Activated CD4-positive, alpha-beta T cell treated with anti-CD3 and anti-CD28 coated beads for 4 hours (primary cell): Measurements from ENCODE around the gene FBH1.
"Not testable (repeated sequence)": the region's sequence is repeated elsewhere in the genome, so short reads cannot be mapped to it uniquely, and the experiment has no call there.

Experiments used
- DNase-seq, 2 donors: peaks; one replicate each; pipeline ENCODE4 v3.0.0-alpha.2; 2020

Gene FBH1

DNA sequence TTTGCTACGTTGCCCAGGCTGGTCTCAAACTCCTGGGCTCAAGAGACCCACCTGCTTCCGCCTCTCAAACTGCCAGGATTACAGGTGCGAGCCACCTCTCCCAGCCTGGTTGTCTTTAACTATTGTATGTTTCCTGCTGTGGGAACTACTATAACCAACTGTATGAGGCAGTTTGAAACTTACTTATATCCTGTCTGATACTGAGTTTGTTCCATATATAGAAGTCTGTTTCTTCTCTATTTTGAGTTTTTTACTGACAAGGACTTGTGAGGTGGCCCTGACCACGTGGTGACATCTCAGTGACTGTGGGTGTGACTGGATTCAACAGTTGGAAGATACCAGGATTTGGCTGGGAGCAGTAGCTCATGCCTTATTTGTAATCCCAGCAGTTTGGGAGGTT, 14.2 kb downstream of the FBH1 start:
- no peak for DNase-seq

DNA sequence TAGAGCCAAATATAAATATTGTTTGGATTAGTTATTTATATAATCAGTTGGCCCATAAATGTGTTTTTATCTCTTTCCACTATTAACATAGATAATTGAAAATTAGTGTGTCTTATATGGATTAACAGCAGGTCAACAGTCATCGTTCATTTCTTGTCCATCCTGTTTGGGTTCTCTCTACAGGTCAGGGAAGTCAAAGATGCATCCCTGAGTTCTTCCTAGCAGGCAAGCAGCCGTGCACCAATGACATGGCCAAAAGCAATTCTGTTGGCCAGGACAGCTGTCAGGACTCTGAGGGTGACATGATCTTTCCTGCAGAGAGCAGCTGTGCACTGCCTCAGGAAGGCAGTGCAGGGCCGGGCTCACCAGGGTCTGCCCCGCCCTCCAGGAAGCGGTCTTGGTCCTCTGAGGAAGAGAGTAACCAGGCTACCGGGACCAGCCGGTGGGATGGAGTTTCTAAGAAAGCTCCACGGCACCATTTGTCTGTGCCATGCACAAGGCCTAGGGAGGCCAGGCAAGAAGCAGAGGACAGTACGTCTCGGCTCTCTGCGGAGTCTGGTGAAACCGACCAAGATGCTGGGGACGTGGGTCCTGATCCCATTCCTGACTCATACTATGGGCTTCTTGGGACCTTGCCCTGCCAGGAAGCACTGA, 15.9 kb downstream of the FBH1 start:
- no peak for DNase-seq

DNA sequence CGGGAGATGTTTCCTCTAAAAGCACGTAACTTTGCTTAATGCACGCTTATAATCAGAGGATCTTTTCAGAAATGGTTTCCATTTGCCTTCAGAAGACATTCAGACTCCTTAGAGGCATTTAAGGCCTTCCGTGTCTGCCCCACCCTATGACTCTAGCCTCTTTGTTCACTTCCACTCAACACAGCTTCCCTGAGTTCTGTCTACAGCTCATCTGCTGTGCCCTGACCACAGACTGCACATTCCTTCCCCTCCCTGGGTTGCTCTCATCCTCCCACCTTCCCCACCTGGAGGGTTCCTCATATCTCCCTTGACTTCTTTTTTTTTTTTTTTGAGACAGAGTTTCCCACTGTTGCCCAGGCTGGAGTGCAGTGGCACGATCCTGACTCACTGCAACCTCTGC, 16.6 kb downstream of the FBH1 start:
- DNase-seq: no peak

DNA sequence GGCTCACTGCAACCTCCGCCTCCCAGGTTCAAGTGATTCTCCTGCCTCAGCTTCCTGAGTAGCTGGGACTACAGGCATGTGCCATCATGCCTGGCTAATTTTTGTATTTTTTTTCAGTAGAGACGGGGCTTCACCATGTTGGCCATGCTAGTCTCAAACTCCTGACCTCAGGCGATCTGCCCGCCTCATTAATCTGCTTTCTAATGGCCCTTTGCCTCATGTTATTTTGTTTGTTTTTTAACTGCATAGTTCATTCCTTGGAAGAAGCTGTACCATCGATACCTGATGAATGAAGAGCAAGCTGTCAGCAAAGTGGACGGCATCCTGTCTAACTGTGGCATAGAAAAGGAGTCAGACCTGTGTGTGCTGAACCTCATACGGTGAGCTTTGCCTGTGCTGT, 18.6 kb downstream of the FBH1 start:
- not testable (repeated sequence) for DNase-seq

DNA sequence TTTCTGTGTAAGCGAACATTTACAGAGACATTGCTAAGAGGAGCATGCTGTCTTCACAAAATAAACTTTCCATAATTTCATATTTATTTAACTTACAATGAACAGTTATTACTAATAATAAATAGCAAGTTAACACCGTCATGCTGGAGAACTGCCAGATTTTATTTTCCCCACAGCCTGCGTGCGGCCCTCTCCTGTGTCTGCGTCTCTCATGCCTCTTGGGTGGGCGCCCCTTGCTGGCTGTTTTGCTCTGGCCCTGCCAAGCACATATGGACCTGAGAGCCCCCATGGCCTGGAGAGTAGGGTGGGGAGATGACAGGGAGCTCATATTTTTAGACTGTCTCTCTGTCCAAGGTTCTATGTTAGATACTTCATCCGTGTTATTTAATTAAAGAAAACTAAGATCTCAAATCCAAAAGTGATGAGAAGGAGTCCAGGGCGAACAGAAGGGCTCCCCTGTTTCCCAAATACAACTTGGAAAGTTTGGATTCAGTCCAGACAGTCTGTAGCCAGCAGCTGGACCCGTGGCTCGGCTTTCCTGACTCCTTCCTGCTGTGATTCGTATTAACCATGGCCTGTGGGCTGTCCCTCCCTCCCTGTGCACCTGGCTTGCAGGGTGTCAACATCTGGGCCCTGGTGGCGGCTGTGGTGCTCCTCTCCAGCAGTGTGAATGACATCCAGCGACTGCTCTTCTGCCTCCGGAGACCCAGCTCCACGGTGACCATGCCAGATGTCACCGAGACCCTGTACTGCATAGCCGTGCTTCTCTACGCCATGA, 20.5 kb downstream of the FBH1 start:
- DNase-seq: no peak

DNA sequence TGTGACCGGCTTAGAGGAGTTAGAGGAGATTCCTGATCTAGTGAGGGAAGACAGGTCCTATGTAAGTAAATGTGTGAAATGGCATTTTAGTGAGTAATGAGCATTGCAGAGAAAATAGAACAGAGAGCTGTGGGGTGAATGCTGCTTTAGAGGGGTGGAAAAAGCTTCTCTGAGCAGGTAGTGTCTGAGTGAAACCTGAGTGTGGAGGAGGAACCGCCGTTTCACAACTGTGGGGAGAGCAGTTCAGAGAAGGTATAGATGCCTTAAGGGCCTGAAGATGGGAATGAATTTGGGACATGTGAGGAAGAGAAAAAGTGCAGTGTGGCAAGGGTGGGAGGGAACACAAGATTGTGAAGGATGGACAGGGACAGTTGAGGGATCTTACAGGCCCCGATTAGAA, 21.6 kb downstream of the FBH1 start:
- no peak for DNase-seq

DNA sequence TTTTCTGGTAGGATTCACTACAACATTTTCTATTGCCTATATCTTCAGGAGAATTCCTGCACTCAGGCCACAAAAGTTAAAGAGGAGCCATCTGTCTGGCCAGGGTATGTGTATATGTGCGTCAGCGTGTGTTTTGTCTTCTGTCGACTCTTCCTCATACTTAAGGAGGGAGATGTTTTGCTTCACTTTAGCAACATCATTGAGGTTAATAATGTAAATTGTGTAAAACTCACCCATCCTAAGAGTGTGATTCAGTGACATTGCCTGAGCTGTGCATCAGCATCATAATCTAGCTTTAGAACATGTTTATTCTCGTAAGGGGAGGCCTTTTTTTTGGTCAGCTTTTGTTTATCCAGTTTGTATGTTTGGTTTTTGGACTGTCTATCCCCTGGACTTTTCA, 23.7 kb downstream of the FBH1 start:
- no peak for DNase-seq

DNA sequence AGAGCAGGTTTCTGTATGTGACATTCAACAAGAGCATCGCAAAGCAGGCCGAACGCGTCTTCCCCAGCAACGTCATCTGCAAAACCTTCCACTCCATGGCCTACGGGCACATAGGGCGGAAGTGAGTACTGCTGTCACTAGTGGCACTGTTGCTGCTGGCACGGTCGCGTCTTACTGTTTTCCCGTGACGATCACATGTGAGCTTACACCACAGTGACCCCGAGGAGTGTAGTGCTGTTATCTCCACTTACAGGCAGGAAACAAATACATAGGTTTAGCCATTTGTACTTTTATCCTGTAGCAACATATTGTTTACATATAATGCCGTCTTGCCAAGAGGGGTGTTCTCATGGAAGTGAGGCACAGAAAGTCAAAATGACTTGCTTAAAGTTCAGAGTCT, 25.4 kb downstream of the FBH1 start:
- no peak for DNase-seq

DNA sequence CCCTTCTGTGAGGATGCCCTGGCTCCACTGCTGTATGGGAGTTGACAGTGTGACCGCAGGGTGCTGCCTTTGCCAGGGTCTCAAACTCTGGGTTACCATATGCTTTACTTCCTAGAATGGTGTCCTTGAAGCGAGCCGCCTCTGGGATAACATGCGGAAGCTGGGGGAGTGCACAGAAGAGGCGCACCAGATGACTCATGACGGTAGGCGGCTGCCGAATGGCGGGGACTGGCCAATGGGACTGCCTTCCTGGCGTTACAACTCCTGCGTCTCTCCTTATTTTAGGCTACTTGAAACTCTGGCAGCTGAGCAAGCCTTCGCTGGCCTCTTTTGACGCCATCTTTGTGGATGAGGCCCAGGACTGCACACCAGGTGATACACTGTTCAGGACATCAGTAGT, 27.3 kb downstream of the FBH1 start:
- DNase-seq: no peak

DNA sequence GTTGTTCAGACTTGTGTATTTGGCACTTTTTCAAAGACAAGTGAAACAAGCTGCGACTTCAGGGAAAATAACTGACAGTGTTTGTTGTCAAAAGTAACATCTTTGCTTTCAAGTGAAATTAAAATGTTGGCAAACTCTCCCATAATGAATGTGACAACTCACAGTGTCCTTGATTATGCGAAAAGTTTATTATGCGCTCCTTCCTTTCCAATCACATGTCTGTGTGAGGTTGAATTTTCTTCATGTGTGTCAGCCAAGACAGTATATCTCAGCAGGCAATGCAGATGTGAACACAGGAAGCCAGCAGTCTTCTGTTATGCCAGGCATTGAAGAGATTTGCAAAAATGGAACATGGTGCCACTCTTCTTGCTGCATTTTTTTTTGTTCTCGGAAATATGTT, 28.7 kb downstream of the FBH1 start:
- DNase-seq: no peak

DNA sequence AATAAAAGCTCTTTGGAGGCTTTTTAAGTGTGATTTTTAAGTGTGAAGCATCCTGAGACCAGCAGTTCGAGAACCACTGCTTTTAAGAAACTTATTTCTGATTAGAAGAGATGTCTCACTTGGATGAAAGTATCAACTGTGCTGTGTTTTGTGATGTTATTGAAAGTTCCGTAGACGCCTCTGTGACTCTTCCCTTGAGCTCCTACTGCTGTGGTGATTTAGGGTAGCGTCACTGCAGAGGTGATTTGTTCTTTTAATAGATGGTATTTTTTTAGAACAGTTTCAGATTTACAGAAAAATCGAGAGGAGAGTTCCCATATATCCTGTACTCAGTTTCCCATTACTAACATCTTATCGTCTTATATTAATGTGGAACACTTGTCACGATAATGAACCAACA, 29.5 kb downstream of the FBH1 start:
- DNase-seq: no peak

DNA sequence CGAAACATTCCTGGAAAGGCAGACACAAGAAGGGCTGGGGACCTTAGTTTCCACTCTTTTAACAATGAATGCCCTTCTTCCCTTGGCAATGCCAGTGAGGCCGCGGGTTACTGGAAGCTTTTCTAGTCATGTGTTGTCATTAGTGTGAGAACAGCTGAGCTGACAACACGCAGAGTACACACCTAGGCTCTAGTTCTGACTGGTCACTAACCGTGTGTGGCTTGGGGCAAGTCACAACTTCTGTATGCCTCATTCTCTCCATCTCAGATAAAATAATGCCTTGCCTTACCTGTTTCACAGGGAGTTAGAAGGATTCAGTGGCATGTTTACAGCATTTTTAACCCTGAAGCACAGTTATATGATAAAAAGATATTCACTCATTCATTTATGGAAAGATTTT, 31.7 kb downstream of the FBH1 start:
- DNase-seq: no peak

DNA sequence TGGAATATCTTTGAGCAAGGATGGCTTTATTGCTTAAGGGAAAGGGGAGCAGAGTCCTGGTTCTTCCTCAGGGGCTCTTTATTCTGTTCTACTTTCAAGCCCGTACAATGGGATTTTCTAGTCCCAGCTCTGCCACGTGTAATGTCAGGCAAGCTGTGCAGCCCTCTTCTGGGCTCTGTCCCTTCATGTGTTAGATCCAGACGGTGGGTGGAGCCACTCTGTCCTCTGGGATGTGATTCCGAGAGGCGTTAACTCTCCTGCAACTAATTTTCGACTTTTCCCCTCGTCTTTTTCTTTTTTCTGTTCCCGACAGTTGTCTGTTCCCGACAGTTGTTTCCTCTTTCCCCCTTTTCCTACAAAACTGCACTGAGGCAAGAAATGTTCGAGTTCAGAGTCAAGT, 34.8 kb downstream of the FBH1 start:
- no peak for DNase-seq

DNA sequence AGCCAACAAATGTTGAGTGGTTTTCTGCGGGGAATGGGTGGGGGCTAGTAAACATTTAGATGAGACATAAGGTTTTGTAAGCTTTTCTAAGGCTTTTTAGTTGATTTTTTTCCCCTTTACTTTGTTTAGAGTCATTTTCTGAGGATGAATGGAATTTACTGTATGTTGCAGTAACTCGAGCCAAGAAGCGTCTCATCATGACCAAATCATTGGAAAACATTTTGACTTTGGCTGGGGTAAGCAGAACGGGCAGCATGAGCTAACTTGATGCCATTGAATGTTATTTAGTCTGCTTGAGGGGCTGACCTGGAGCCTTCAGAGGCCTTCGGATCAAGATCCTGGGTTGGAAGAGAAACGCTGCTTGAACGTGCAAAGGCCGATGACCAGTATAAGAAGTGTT, 37.3 kb downstream of the FBH1 start:
- DNase-seq: no peak

DNA sequence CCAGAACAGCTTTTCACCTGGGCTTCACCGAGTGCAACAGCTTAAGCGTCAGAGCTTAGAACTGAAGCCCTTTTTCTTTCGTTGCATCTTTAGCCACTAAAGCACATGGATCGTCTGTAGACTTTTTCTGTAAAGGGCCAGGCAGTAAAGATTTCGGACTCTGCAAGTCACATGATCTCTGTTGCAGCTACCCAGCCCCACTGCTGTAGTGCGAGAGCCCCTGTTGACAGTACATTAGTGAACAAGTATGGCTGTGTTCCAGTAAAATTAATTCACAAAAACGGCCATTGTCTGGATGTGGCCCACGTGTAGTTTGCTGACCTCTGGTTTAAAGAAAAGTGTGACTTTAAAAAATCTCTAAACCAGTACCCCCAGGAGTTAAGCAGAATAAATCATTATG, 39.4 kb downstream of the FBH1 start:
- no peak for DNase-seq

DNA sequence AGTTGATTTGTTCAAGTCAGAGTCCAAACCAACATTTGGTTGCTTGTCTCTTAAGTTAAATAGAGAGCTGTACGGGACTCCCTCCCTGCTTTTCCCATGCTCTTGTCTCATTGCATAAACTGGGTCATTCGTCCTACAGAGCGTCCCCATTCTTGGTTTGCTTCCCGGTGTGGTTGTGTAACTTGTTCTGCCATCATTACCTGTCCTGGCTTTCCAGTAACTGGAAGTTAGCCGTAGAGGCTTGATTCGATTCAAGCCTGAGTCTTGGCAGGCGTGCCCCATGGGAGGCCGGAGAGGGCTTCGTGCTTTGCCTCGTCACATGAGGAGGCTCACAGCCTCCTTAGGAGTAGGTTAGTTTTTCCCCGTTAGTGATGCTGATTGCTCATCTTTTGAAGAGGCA, 40.2 kb downstream of the FBH1 start:
- no peak for DNase-seq

DNA sequence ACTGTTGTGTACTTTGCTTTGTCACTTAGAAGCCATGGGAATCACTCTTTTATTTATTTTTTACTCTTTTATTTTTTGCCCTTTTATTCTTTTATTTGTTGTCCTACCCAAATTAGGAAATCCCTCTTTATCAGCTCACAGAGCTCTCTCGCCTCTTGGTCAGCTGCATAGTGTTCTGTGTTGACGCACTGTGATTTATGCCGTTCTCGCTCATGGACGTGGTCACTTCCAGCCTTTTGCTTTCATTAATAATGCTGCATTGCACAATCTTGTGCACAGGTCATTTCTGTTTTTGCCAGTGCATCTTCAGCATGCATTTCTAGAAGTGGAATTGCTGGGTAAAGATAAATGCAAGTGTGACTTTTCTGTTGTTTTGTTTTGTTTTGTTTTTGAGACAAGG, 42.3 kb downstream of the FBH1 start:
- no peak for DNase-seq

DNA sequence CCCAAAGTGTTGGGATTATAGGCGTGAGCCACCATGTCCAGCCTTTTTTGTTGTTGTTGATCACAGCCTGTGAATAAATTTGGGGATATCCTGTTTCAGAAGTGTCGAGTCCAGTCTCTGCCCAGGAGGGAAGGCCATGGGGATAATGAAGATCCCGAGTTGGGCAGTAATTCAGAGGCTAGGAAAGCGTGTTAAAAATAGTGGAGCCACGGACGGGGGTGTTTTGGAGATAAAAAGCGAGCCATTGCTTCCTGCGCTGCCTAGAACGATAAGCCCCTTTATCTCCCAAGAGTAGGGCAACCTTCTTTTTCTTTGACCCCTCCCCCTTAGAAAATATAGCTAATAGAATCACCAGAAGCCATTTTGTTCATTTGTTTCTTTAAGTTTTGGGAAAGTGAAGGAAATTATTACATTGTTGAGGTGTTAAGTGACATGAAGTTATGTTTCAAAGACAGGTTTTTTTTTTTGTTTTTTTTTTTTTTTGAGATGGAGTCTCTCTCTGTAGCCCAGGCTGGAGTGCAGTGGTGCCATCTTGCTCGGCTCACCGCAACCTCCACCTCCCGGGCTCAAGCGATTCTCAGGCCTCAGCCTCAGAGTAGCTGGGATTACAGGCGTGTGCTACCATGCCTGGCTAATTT, 44.0 kb downstream of the FBH1 start:
- no peak for DNase-seq

DNA sequence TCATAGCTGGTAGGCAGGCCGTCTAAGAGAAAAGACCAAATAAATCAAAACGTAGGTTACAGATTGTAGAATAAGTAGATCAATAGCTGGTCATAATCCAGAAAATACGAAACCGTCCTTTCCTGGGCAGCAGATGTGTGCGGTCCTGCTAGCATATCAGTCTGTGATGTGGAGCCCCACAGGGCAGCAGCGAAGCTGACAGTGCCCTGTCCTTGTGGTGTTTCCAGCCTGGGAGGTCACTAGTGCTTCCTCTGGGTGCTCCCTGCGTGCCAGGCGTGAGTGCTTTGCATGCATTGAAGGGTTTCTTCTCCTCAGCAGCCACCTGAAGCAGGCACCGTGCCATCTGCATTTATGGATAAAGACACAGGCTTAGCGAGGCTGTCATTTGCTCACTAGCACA, 45.6 kb downstream of the FBH1 start:
- no peak for DNase-seq

DNA sequence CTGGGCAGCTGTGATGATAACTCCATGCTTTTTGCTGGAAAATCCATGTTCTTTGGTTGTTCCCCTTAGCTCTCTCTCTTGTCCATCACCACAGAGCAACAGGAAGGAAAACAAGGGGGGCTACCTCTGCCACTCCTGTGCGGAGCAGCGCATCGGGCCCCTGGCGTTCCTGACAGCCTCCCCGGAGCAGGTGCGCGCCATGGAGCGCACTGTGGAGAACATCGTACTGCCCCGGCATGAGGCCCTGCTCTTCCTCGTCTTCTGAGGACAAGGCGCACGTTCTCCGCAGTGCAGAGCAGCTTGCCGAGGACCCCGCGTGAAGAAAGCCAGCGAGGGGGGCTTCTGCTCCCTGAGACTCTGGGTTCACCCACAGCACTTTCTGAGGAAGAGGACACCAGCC, 47.0 kb downstream of the FBH1 start:
- DNase-seq: no peak

DNA sequence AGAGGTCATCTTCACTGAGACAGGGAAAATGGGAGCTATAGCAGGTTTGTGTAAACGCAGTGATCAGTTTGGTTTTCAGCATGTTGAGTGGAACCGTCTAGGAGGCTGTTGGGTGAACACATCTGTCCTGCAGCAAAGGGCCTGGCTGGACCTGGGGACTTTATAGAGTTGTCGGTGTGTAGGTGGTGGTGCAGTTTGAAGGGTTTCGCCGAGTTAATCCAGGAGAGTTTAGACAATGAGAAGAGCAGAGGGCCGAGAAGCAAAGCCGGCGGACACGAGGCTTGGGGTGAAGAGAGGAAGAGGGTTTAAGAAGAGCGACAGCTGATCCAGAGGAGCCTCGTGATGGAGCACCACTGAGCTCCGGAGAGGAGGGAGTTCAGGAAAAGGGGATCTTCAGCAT, 48.2 kb downstream of the FBH1 start:
- DNase-seq: no peak

DNA sequence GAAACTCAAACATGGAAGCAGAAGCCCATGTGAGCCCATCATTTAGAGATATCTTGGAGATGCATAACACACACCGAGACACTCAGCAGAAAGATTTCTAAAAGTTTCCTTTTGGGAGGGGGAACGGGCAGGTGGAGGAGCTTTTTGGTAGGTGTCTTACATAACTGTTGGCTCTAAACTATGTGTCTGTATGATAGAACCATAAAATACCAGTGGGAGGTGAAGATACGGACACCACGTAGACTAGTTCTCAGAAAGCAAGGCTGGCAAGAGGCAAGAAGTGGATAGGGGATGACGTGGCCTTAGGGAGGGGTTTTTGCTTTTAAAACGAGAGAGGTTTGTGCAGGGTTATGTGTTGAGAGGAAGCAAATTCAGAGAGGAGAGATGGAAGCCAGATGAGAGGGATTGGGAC, 50.8 kb downstream of the FBH1 start:
- no peak for DNase-seq

DNA sequence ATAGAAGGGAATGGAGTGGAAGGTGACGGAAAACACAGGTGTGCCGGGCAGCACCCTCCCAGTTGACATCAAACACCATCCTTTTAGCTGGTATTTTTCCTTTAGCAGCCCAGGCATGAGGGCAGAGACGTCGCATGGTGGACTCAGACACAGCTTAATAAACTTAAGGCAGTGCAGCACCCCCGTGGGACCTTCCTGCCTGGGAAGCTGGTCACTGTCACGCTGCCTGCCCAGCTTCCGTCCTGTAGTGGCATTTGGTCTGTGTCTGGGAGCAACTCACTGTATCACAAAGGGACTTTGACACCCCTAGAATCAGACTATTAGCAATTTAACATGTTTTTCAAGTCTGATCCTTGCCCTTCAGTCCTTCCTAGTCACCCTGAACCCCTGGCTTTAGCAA, 51.5 kb downstream of the FBH1 start:
- no peak for DNase-seq

DNA sequence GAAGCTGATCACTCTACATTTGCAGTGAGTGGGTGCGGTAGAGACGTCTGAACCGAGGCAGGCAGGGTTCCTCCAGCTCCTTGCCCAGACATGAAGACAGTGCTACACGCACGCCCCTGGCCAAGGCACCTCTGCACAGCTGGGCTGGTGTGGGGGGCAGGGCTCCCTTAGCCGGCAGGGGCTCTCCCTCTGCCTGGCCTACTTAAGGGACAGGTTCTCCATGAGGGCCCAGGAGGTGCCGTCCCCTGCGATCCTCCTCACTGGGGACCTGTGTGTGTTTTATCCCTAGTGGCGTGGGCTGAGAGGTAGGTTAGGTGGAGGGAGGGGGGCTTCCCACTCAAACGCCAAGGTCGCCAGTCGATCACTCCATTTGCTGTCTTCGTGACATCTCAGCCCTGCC, 52.0 kb downstream of the FBH1 start:
- DNase-seq: no peak

DNA sequence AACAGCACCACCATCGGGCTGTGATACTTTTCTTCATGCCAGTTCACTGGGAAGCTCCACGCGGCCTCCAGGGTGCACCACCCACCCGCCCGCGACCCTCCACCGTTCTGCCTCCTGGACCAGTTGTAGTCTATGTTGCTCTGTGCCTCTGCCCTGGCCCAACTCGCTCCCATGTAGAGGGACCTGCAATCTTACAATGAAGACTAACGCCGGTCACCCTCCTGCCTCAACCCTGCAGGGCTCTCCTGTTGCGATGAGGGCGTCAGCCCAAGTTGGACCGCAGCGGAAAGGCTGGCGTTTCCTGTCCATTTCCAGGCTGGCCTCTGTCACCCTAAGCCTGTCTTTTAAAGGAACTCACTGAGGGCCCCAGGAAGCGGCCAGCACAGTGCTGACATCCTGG, 52.4 kb downstream of the FBH1 start:
- DNase-seq: no peak
